ENCODE measurements around the gene PLCB4.

DNA sequence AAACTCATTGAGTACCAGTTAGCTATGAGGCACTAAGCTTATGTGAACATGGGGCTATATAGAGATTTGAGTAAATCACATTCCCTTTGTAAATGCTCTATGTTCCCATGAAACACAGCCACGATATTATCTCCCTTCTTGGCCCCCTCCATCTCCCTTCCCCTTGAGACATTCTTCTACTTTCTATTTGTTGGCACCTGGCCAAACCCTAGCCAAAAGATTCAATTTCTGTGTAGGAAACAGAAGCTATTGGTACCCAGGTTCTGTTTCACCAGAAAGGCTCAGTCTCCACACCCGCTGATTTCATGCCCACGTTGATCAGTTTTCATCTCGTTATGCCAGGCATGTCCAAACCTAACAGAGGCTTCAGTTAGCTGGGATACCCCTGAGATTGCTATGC lies 300.0 kb downstream of the PLCB4 start:
- no peak for TF ChIP-seq POLR2AphosphoS5 (IDR thresholded peaks at IDR 0.05; ENCODE audit: low read depth, low read length)
- no peak for TF ChIP-seq REST (IDR thresholded peaks at IDR 0.05; ENCODE audit: insufficient read depth in 1 of 2, low read depth in 2 of 2, low read length in 2 of 2)

Data from PFSK-1 (cell line).